GM18517 (cell line): ENCODE data around the gene DCTN2.

Experiments used
- ATAC-seq: cut with Tn5 transposase; IDR thresholded peaks from one replicate; pipeline ENCODE4 v1.9.1; 2021; ENCODE audit warnings: mild to moderate bottlenecking, moderate library complexity; ENCODE audit not compliant: unreplicated experiment

DCTN2 gene

DNA sequence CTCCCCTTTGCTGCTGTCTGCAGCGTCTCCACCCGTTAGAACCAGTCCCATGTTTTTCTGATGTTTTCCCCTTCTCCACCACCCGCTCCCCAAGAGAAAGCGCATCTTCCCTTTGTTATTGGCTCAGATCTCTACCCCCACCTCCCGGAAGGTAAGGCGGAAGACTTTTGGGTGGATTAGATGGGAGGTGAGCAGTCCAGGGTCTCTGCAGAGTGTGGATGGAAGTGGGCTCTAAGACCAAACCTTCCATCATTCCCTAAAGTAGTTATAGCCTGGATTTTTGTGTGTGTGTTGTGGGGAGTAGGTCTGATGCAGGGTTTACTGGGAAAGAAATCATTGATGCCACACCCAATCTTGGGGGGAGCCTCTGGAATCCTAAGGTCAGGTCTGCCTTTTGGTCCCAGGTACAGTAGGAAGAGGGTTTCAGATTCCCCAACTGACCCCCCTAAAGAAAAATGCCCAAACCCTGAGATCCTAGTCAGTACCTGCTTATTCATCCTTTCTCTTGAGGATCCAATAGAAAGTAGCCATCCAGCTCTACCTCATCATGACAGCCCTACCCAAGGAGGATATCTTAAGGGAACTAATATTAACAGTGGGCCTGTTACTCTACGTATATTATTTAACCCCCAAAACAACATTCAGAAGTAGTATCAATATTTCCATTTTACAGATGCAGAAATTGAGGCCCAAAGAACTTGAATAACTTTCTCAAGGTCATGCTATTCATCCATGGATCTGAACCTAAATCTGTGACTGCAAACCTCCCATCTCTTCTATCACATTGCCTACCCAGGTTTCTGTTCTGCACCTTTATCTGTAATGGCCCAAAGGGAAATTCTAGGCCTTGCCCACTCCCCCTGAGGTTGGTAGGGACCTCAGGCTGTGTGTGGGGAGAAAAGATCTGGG is 3.9 kb upstream of the DCTN2 start:
- no peak for ATAC-seq

DNA sequence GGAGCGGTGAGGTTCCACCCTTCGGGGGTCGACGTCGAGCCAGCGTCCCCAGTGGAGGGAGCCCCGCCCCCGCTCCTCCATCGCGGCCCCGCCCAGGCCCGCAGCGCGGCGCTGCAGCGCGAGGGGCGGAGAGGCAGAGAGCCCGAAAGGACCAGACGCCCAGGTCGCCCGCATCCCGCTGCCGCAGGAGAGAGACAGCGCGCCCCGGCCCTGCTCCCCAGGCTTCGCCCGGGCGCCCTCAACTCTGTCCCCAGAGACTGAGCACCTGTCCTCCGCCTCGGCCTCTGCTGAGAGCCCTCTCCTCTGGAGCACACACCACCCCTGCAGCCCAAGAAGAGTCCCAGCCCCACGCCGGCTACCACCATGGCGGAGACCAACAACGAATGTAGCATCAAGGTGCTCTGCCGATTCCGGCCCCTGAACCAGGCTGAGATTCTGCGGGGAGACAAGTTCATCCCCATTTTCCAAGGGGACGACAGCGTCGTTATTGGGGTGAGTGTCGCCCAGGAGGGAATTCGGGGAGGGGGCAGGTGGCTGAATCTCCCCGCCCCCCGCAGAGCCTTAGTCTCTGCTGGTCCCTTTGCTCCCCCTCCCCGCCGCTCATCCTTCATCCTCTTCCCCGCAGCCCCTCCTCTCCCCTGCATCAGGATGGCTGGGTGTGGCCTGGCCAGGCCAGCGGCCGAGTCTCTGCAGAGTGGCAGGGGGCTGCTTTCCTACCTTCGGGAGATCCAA is 3.1 kb upstream of the DCTN2 start, which contains the start of gene KIF5A:
KIF5A (plus strand) TSS at position 136 of the 732 bp plus-strand sequence; CDS start at position 364, 228 bp downstream.
- no peak for ATAC-seq

DNA sequence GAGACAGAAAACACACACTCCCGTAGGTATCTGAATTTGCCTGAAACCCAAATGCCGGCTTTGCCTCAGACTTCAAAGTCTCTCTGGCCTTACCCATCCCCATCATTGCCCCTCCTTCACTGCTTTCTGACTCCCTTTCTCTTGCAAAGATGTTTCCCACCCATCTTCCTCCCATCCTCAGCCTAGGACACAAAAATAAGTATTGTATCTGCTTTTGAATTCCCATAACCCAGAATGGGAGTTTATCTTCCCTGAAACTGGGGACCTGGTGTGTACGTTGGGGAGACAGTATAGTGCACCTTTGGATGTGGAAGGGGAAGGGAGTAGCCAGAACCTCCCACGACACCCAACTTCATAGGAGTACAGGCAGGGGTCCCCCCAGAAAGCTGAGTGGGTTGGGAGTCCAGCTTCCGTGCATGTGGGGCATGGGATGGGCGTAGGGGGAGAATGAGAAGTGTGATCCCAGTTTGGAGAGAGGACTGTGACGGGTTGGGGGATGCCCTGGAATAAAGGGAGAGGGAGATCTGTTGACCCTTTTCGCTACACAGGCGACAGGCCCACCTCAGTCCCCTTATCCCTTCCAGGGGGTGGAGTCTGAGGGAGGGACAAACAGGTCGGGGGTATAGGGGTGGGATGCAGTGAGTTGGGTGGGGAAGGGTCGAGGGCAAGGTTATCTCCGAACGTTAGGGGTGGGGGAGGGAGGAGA is 2.4 kb upstream of the DCTN2 start:
- no peak for ATAC-seq

DNA sequence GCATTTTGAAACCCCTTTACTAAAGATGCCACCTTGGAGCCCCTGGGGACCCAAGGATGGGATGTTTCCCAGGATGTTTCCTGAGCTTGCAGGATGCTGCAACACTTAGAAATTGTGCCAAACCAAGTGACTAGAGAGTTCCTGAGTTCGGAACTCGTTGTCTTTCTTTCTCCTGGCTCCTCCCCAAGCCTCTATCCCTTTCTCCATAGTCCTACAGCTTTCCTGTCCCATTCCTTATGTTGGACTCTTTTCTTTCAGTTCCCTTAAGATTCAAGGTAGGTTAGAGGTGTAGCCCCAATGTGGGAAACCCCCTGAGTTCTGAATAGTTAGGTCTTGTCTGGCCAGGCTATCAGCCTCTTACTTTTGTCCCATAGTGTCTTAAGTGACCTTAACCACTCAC is 1.5 kb upstream of the DCTN2 start:
- no peak for ATAC-seq

DNA sequence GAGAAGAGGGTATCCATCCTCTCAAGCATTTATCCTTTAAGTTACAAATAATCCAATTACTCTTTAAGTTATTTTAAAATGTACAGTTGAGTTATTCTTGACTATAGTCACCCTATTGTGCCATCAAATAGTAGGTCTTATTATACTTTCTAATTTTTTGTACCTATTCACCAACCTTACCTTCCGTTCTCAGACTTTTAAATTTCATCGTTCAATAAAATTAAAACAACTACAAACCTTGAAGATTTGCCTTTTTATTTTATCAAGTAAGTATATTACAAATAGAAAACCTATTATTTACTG is 972 bp upstream of the DCTN2 start:
- ATAC-seq: no peak

DNA sequence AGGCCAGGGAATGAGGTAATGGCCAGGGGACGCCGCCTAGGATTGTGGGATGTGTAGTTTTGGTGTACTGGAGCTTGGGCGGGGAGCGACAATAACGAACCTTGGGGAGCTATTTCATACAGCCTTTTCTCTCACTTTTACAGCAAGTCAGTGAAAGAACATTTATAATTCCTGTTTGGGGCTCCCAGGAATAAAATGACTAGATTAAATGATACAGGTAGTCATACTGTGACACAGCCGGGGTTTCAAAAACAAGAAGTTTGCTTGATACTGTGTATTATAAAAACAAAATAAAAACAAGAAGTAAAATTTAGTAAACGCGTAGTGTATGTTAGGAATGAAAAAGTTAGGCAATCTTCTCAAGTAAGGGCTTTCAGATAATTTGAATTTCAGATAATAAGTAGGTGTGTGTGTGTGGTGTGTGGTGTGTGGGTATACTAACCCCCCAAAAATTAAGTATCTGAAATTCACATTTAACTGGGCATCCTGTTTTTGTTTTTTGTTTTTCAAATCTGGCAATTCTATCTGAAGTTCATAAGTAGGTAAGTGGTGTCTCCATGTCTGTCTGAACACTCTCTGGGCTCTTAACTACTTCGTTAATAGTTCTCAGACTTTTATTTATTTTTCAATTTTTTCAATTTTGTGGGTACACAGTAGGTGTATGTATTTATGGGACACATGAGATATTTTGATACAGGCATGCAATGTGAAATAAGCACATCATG is 458 bp upstream of the DCTN2 start:
- no peak for ATAC-seq

DNA sequence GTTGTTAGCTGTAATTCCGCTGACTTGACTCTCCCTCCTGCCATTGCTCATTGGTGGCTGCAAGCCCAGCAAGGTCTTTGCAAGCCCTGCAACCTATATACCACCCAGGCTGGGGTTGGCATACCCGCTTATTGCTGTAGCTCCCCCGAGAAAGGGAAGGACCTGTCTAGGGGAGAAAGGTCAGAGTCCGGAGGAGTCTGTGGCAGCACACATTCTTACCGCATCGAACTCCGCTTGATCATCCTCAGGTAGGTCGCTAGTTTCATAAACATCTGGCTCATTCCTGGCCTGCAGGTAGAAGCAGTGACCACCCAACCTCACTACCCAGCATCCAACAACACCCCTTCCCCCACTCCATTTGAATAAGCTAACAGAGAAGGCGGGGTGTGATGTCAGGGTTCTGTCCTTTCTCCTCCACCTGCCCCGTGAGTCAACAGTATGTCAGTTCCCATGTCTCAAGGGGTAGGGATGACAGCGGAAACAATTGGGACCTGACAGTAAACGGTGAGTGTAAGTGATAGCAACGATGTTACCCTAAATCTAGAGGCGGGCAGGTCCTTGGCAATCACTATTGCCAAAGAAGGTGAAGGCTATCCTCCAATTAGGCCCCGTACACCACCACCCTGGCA is 1.1 kb downstream of the DCTN2 start:
- ATAC-seq: no peak

DNA sequence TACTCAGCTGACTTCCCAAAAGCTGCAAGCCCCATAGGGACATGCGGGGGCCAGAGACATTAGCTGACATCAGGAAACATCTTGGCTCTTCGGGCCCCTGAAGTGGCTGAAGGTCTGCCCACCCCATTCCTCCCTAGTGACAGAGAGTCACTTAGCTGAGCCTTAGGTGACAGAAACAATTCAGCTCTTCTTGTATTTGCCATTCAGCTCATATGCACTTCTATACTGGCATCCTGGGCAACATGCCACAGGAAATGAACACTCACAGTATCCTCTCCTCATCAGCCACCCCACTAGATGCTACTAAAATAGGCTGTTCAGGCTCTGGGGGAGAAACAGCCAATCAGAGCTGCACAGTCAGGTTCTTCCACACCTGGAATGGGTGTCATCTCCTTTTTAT is 3.4 kb downstream of the DCTN2 start:
- no peak for ATAC-seq

DNA sequence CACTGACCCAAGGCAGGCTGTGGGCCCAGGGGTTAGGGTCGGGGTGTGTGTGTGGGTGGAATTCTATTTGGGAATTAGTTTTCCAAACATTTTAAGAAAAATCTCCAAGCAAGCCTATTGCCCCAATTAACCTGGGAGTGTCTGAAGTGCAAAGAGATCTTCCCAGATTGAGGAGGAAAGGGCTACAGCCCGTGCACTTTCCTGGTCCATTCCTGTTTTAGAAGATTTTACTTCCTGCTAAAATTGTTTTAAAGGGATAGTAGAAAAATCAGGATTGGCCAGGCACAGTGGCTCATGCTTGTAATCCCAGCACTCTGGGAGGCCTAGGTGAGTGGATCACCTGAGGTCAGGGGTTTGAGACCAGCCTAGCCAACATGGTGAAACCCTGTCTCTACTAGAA is 5.3 kb downstream of the DCTN2 start:
- ATAC-seq: no peak

DNA sequence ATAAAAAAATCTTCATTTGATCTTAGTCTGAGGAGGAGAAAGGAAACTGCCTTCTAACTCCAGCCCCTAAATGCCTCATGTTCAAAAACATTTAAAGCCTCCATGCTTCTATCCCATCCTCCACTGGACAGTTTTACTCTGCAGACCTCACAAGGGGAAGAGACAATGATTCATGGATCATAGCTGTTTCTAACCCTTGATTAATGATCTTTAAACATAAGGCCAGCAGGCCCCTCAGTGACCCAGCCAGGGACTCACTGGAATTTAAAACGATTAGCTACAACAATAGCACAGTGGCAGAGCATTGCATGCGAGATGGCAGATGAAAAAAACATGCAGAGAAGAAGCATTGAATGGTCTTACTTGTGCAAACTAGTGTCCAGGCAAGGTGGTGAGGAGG is 6.0 kb downstream of the DCTN2 start:
- no peak for ATAC-seq

DNA sequence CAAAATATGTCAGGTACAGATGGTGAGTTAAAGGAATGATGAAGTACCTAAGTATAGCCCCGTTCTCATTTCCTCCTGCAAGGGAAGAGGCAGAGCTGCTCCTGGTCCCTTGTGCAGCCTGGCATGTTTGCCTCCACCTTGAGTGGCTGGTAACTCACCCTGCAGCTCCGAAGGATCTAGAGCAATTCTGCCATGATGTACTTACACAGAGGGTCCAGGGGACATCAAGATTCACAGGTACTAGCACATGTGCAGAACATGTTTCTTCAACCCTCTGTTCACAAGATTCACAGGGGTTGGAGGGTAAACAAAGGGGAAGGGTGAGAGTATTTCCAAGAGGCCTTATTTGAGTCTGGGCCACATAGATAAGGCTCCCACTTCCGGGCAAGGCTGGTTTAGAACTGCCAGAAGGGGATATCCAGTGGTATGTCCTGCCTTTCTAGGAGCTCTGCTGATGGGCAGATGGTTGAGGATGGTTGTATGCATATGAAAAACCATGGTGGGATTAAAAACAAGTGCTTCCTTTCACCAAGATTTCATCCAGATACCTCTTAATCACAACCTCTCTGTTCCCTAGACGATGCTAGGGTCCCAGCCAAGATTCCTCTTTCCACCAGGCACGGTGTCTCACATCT is 7.7 kb downstream of the DCTN2 start:
- no peak for ATAC-seq

DNA sequence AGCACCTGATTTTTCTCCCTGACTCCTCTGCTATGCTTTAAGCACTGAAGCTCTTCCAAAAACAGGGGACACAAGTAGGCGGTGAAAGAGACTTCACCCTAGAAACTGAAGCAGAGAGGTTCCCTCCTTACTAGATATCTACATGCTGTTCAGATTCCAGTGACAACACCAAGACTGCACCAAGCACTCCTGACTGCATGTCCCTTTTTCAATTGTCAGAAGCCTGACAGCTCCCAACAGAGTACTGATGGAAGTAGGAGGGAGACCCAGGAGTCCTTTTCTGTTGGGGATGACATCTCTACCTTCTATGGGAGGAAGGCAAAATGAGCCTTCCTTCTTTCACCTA is 10.4 kb downstream of the DCTN2 start:
- ATAC-seq: no peak

DNA sequence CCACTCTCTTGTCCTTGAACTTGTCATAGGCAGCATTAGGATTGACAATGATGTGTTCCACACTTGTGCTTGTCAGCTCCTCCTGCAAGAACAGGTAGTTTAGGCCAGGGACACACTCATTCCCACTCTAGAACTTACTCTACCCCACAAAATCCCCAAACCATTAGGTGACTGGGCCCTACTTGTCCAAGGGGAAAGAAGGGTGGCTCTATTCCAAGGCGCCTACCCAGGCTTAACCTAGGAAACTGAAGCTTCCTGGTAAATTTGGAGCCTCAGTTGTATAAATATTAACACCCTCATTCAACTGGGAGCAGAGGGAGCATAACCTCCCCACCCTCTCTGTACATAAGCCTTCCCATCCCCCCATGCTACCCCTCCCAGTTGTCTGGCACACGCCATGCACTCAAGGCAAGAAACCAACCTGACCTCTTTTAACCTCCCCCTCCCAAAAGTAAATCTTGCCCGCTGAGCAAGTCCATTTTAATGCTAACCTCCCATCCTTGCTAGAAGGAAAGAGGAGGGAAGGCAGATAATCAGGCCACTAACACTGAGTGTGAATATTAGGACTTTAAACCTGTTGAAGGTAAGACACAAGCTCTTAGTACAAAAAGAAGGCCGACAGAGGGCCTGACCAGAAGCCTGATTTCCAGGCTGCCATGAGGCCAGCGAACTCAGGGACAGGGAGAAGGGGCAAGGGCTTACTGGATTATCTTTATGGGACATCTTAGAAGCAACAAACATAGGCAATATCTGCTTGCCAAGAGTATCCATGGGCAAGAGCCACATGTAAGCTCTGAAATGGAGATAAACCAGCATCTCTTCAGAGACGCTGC is 11.0 kb downstream of the DCTN2 start:
- ATAC-seq: no peak

DNA sequence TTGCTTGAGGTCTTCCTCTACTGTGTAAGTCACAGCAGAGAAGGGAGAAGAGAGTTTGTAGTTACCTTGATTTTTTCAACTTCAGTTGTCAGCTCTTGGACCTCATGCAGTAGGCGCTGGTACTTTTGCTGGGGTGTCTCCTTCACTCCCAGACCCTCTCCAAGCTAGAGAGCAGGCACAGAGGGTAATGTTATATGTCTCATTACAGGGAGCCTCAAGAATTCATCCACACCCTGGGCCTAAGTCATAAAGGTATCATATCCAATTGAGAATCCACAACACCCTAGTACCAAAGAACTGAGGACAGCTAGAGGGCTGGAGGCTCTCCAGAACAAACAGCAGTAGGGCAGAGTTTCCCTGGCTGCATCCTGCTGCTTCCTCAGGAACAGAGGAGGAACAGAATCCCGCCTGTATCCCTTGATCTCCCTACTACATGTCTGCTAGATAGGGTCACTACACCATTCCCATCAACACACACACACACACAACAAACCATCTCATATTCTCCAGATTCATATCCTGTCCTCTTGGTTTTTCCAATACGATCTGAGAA is 11.9 kb downstream of the DCTN2 start:
- no peak for ATAC-seq

DNA sequence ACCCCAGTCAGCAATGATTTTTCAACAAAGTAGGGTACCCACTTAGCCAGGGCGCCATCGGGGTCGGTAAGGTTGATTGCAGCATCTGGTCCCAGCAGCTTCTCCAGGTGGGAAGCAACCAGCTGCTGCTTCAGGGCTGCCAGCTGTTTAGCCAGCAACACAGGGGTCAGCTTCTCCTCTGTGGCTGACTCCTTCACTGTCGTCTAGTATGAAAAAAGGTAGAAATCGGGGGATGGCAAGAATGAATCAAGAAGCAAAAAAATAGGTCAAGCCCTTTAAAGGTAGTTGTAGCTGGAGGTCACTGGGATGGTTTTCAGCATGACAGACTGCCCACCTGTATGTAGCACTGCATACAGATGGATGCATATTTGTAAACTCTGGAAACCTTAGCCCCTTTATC is 12.7 kb downstream of the DCTN2 start:
- no peak for ATAC-seq

DNA sequence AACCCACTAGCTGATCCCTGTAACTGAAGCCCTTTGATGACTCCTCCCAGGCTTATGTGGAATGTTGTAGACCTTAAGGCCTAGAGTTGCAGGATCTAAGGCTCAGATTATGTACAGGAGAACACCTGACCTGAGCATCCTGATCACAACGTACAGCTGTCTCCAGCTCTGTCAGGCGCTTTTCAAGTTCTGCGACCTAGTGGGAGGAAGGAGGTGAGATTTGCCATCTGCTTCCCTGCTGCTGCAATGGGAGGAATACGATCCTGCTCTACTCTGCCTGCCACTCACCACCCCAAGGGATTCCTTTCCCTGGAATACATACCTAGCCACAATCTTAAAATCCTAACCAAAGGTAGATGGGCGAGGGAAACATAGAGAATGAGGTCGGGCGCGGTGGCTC is 13.9 kb downstream of the DCTN2 start:
- ATAC-seq: no peak

DNA sequence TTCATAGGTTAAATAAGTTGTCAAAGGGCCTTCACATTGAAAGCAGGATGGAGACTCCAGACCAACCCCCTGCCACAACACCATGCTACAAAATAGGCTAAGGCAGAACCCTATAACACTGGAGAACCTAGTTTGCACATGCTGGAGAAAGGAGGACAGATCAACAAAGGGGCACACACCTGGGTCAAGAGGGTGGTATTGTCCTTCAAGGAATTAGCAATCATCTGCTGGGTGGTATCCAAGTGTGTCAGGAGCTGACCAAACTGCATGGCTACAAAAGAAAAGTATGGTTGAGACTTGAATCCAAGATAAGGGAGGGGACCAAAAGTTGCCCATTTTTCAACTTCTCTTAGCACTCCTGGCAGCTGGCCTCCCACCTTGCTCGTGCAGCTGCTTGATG is 15.2 kb downstream of the DCTN2 start:
- no peak for ATAC-seq

DNA sequence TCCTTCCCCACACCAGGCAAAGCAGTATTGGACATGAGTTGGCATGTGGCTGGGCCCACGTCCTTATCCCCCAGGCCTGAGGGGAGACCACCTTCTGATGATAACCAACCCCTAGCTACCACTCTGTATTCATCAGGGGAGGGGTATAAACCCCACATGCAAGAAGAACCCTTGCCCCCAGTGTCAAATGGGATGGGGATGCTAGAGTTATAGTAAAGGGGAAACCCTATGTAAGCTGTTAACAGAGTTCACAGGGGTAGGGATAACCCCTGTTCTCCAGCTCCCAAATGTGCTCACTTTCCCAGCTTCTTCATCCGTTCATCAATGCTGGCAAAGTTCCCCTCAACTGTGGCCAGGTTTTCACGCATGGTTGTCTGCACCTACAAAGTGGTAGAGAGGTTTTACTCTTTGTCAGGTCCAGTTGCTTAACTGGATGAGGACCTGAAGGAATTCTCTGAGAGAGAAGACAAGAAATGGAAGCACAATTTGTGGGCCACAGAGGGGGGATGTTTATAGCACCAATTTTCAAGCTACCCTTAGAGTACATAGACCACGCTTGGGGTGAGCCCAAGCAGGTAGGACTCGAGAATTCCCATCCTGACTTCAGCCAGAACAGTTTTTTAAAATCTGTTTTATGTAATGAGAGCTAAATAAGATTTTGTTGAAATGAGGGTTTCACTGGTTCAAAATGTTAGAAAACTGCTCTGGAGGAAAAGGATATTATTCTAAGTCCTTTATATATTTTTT is 16.4 kb downstream of the DCTN2 start:
- no peak for ATAC-seq
